Anterior cingulate cortex (tissue), 58 donors: ENCODE results near the gene TMSB15B.
"Not testable (repeated sequence)": the region's sequence is repeated elsewhere in the genome, so short reads cannot be mapped to it uniquely, and the experiment has no call there.

ENCODE experiments used
- DNase-seq, 58 donors: peaks; one replicate each; lab custom pipeline; 2025; lab: John Stamatoyannopoulos, UW

The TMSB15B gene

GRCh38 chrX:104015576-104015975 lies 53.1 kb downstream of the TMSB15B start:
- DNase-seq: not testable (repeated sequence)
